ENCODE results near the gene IL15. TPM values are rescaled to one million over a fixed set of nuclear protein-coding genes. Genes with fewer than 3 reads are reported as not detected.

The IL15 gene
- total and polyA plus RNA-seq, 2 of the 4 experiments (the other 2 are of a cell fraction), result 5.0 to 5.2 TPM

GRCh38 chr4:141719585-141719984, 83.2 kb downstream of the IL15 start:
- Histone ChIP-seq H2BK120ac (ENCODE audit: low read depth, low read length) (no peak overlapping the region), H3K4me3 (ENCODE audit: insufficient read depth, low read depth, low read length) (no peak overlapping the region), H2AK9ac (replicated peaks; ENCODE audit: low read depth, low read length, poor library complexity) (no peak overlapping the region), H3K36me3 (ENCODE audit: control insufficient read depth, insufficient read depth, low read length) (no peaks in the 10 kb centered on the region), H3K4me2 (ENCODE audit: low read depth, low read length) (no peak overlapping the region), H3K18ac (ENCODE audit: low read depth, low read length) (no peak overlapping the region), H2BK20ac (ENCODE audit: low read depth, low read length) (no peak overlapping the region), H3K56ac (ENCODE audit: extremely low read depth, insufficient read depth, low read length) (no peak overlapping the region), H3K27me3 (ENCODE audit: control insufficient read depth, insufficient read depth, low read length) (no peaks in the 10 kb centered on the region), H2AFZ (replicated peaks; ENCODE audit: low read length, poor library complexity) (no peak overlapping the region), H4K91ac (ENCODE audit: insufficient read depth, low read depth, low read length) (no peak overlapping the region), H3K4me1 (ENCODE audit: control insufficient read depth, insufficient read depth, low read length) (no peaks in the 10 kb centered on the region), H3K9ac (ENCODE audit: low read depth, low read length) (no peak overlapping the region), H2BK5ac (ENCODE audit: low read depth, low read length, poor library complexity, severe bottlenecking) (no peak overlapping the region), H3K27ac (ENCODE audit: insufficient read depth, low read length) (no peak overlapping the region), H2AK5ac (ENCODE audit: low read depth, low read length) (no peak overlapping the region), H4K20me1 (ENCODE audit: insufficient read depth, low read length) (no peaks in the 10 kb centered on the region), H4K8ac (ENCODE audit: low read depth in 2 of 2, low read length in 2 of 2) (no peak overlapping the region), H3K9me1 (ENCODE audit: insufficient read depth, low read length) (no peaks in the 10 kb centered on the region; the same call in 1 of the 2 replicates), H3K79me1 (ENCODE audit: low read depth in 1 of 2, low read length in 2 of 2) (no peaks in the 10 kb centered on the region; a peak in 1 of 4 replicates), H3K9me3 (ENCODE audit: control insufficient read depth, insufficient read depth, low read length) (peaks cover 2% of the 10 kb centered on the region), H3K14ac (replicated peaks; ENCODE audit: low read depth, low read length) (no peak overlapping the region), H3K23ac (ENCODE audit: low read depth, low read length) (no peak overlapping the region), H2BK15ac (ENCODE audit: low read depth, low read length) (no peak overlapping the region), H3K4ac (ENCODE audit: low read depth, low read length) (no peak overlapping the region), H4K5ac (ENCODE audit: low read depth, low read length) (no peak overlapping the region)
- no peak for ATAC-seq (ENCODE audit: low read depth)
- dilution Hi-C loops (cut with HindIII; ENCODE audit: low sequenced_read_pairs, unreplicated experiment), result no loop called here
- WGBS, 2 experiments (ENCODE audit: extremely low coverage in 2 of 2, insufficient read length in 1 of 2), result no CpG with 5 or more reads among the region's 1 CpG
- TF ChIP-seq BHLHE40 (IDR thresholded peaks at IDR 0.05; ENCODE audit: low read depth, low read length) (no peak), MXI1 (IDR thresholded peaks at IDR 0.05; ENCODE audit: borderline replicate concordance, low read depth, low read length) (no peak), POLR2A (IDR thresholded peaks at IDR 0.05; ENCODE audit: low read depth, low read length) (no peak), CEBPB (IDR thresholded peaks at IDR 0.05; ENCODE audit: low read depth, low read length) (no peak), RFX5 (IDR thresholded peaks at IDR 0.05; ENCODE audit: low read depth, low read length) (no peak), USF2 (IDR thresholded peaks at IDR 0.05; ENCODE audit: low read depth, low read length) (no peak), MAFK (IDR thresholded peaks at IDR 0.05; ENCODE audit: low read depth, low read length) (no peak), SMC3 (IDR thresholded peaks at IDR 0.05; ENCODE audit: low read depth, low read length) (no peak), RAD21 (IDR thresholded peaks at IDR 0.05; ENCODE audit: low read length) (no peak), CTCF (conservative IDR thresholded peaks at IDR 0.05; ENCODE audit: low read depth, low read length) (no peak), CHD1 (IDR thresholded peaks at IDR 0.05; ENCODE audit: low read depth, low read length) (no peak), RCOR1 (IDR thresholded peaks at IDR 0.05; ENCODE audit: insufficient replicate concordance, low read length) (no peak), MAZ (IDR thresholded peaks at IDR 0.05; ENCODE audit: borderline replicate concordance, low read depth, low read length) (no peak), FOS (IDR thresholded peaks at IDR 0.05; ENCODE audit: low read depth, low read length) (no peak), NFE2L2 (IDR thresholded peaks at IDR 0.05; ENCODE audit: low read depth, low read length) (no peak)
- TF ChIP-seq, protein P1, sequence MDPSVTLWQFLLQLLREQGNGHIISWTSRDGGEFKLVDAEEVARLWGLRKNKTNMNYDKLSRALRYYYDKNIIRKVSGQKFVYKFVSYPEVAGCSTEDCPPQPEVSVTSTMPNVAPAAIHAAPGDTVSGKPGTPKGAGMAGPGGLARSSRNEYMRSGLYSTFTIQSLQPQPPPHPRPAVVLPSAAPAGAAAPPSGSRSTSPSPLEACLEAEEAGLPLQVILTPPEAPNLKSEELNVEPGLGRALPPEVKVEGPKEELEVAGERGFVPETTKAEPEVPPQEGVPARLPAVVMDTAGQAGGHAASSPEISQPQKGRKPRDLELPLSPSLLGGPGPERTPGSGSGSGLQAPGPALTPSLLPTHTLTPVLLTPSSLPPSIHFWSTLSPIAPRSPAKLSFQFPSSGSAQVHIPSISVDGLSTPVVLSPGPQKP (IDR thresholded peaks at IDR 0.05; ENCODE audit: borderline replicate concordance, low read depth, low read length), result no peak
- ChIA-PET CTCF (no interaction called here), POLR2A (ENCODE audit: unreplicated experiment) (no interaction called here)
- in situ Hi-C loops (cut with MboI; ENCODE audit: low sequenced_read_pairs), result no loop called here
- no TSS peak for BruUV-seq (replicated peaks)
- no peak for DNase-seq
- intact Hi-C loops (cut with micrococcal nuclease), result loop anchor here (10.0 kb wide), 1 partner anchor 565 kb away; no protein-coding TSS in a partner anchor

All from IMR-90 (cell line).